HepG2 (cell line): ENCODE data around the gene PRDX3. TPM values are rescaled to one million over a fixed set of nuclear protein-coding genes. Genes with fewer than 3 reads are reported as not detected.

ENCODE experiments used
- KAT8 ChIP-seq: IDR thresholded peaks from 2 replicates; pipeline ENCODE4 v1.6.1; 2016; ENCODE audit warnings: missing genetic modification reagents, missing compliant biosample characterization
- NR2C2 ChIP-seq: sonication (generic); formaldehyde crosslinking; IDR thresholded peaks from 2 replicates; pipeline ENCODE4 v1.4.0; 2020; ENCODE audit warnings: missing genetic modification reagents, mild to moderate bottlenecking, moderate library complexity, borderline replicate concordance
- ZNF121 ChIP-seq: sonication (generic); formaldehyde crosslinking; IDR thresholded peaks from 2 replicates; pipeline ENCODE4 v1.5.0; 2020; ENCODE audit warnings: mild to moderate bottlenecking, missing genetic modification reagents
- ZNF556 ChIP-seq: sonication (generic); formaldehyde crosslinking; IDR thresholded peaks from 2 replicates; pipeline ENCODE4 v1.4.0; 2020; ENCODE audit warnings: mild to moderate bottlenecking, missing genetic modification reagents, borderline replicate concordance
- polyA plus RNA-seq, 8 experiments: library from polyadenylated mRNA; depleted of rRNA in 3 of 8; stranded (reverse) in 7 of 8; unstranded in 1 of 8; fragments of >200 nt; fragmentation: Illumina TruSeq in 4 of 8; extraction: Trizol in 4 of 8; gene quantifications; 2 replicates each; pipeline versions ENCODE4 v1.2.1 to v1.2.3, GENCODE V29; 2011 to 2016; ENCODE audit warnings: low read depth in 4 of 8, missing spikeins in 1 of 8, mixed read lengths in 1 of 8; ENCODE audit not compliant: insufficient read depth in 1 of 8
- total RNA-seq, 5 experiments: library from RNA; depleted of rRNA; stranded (reverse); fragments of >200 nt; fragmentation: Illumina TruSeq; extraction: Trizol; gene quantifications; 2 replicates each; pipeline ENCODE4 v1.2.3, GENCODE V29; 2016; ENCODE audit warnings: low read depth in 1 of 5
- TF ChIP-seq, protein P1 (sequence below), 2 experiments: sonication (generic) in 1 of 2; formaldehyde crosslinking in 1 of 2; IDR thresholded peaks; 2 replicates each; pipeline versions ENCODE4 v1.6.1 to v1.9.0; 2014 to 2022; ENCODE audit warnings: antibody characterized with exemption in 1 of 2, borderline replicate concordance in 1 of 2, inconsistent platforms in 1 of 2, low read depth in 1 of 2, missing genetic modification reagents in 1 of 2
- TF ChIP-seq, protein P2 (sequence below): sonication (generic); formaldehyde crosslinking; IDR thresholded peaks from 2 replicates; pipeline ENCODE4 v1.4.0; 2020; ENCODE audit warnings: missing genetic modification reagents
- TF ChIP-seq, protein P3 (sequence below): sonication (generic); formaldehyde crosslinking; IDR thresholded peaks from 2 replicates; pipeline ENCODE4 v1.5.0; 2020; ENCODE audit warnings: mild to moderate bottlenecking, missing genetic modification reagents
- TF ChIP-seq, protein P4 (sequence below): sonication (generic); formaldehyde crosslinking; IDR thresholded peaks from 2 replicates; pipeline ENCODE4 v1.4.0; 2020; ENCODE audit warnings: mild to moderate bottlenecking, missing genetic modification reagents

The PRDX3 gene
- total and polyA plus RNA-seq, 2 of the 13 experiments (the other 11 are each of a cell fraction or from before 2014, with no cell fraction given), result 407 to 565 TPM

DNA sequence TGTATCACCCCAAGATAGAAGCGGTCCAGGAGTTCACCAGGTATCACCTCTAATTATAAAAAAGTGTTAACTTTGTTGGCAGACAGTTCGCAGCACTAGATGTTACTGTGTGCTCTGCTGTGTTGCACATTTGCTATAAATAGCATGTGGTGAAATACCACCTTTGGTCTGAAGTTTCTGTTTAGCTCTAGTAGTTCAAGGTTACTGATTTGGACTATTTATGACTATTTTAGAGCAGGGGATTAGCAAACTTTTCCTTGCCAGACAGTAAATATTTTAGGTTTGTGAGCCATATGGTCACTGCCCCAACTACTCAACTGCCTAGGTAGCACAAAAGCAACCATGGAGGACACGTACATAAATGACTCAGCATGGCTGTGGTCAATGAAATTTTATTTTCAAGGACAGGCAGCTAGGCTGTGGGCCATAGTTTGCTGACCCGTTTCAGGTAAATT, 58.2 kb downstream of the PRDX3 start (continued):
- TF ChIP-seq, protein P1, sequence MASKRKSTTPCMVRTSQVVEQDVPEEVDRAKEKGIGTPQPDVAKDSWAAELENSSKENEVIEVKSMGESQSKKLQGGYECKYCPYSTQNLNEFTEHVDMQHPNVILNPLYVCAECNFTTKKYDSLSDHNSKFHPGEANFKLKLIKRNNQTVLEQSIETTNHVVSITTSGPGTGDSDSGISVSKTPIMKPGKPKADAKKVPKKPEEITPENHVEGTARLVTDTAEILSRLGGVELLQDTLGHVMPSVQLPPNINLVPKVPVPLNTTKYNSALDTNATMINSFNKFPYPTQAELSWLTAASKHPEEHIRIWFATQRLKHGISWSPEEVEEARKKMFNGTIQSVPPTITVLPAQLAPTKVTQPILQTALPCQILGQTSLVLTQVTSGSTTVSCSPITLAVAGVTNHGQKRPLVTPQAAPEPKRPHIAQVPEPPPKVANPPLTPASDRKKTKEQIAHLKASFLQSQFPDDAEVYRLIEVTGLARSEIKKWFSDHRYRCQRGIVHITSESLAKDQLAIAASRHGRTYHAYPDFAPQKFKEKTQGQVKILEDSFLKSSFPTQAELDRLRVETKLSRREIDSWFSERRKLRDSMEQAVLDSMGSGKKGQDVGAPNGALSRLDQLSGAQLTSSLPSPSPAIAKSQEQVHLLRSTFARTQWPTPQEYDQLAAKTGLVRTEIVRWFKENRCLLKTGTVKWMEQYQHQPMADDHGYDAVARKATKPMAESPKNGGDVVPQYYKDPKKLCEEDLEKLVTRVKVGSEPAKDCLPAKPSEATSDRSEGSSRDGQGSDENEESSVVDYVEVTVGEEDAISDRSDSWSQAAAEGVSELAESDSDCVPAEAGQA (IDR thresholded peaks at IDR 0.05; ENCODE audit: low read depth), result 0 out of 2 replicates have a peak, but pooled peaks have one; percentile 57
- TF ChIP-seq, protein P1 (CRISPR knock-in tag; IDR thresholded peaks at IDR 0.05; ENCODE audit: borderline replicate concordance), result peak; percentile 40; the same call in 1 of the 2 replicates
- TF ChIP-seq, protein P2, sequence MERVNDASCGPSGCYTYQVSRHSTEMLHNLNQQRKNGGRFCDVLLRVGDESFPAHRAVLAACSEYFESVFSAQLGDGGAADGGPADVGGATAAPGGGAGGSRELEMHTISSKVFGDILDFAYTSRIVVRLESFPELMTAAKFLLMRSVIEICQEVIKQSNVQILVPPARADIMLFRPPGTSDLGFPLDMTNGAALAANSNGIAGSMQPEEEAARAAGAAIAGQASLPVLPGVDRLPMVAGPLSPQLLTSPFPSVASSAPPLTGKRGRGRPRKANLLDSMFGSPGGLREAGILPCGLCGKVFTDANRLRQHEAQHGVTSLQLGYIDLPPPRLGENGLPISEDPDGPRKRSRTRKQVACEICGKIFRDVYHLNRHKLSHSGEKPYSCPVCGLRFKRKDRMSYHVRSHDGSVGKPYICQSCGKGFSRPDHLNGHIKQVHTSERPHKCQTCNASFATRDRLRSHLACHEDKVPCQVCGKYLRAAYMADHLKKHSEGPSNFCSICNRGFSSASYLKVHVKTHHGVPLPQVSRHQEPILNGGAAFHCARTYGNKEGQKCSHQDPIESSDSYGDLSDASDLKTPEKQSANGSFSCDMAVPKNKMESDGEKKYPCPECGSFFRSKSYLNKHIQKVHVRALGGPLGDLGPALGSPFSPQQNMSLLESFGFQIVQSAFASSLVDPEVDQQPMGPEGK (CRISPR knock-in tag), result peak; percentile 60
- TF ChIP-seq, protein P3, sequence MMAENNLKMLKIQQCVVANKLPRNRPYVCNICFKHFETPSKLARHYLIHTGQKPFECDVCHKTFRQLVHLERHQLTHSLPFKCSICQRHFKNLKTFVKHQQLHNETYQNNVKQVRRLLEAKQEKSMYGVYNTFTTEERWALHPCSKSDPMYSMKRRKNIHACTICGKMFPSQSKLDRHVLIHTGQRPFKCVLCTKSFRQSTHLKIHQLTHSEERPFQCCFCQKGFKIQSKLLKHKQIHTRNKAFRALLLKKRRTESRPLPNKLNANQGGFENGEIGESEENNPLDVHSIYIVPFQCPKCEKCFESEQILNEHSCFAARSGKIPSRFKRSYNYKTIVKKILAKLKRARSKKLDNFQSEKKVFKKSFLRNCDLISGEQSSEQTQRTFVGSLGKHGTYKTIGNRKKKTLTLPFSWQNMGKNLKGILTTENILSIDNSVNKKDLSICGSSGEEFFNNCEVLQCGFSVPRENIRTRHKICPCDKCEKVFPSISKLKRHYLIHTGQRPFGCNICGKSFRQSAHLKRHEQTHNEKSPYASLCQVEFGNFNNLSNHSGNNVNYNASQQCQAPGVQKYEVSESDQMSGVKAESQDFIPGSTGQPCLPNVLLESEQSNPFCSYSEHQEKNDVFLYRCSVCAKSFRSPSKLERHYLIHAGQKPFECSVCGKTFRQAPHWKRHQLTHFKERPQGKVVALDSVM (CRISPR knock-in tag), result peak; percentile 68
- TF ChIP-seq, protein P4, sequence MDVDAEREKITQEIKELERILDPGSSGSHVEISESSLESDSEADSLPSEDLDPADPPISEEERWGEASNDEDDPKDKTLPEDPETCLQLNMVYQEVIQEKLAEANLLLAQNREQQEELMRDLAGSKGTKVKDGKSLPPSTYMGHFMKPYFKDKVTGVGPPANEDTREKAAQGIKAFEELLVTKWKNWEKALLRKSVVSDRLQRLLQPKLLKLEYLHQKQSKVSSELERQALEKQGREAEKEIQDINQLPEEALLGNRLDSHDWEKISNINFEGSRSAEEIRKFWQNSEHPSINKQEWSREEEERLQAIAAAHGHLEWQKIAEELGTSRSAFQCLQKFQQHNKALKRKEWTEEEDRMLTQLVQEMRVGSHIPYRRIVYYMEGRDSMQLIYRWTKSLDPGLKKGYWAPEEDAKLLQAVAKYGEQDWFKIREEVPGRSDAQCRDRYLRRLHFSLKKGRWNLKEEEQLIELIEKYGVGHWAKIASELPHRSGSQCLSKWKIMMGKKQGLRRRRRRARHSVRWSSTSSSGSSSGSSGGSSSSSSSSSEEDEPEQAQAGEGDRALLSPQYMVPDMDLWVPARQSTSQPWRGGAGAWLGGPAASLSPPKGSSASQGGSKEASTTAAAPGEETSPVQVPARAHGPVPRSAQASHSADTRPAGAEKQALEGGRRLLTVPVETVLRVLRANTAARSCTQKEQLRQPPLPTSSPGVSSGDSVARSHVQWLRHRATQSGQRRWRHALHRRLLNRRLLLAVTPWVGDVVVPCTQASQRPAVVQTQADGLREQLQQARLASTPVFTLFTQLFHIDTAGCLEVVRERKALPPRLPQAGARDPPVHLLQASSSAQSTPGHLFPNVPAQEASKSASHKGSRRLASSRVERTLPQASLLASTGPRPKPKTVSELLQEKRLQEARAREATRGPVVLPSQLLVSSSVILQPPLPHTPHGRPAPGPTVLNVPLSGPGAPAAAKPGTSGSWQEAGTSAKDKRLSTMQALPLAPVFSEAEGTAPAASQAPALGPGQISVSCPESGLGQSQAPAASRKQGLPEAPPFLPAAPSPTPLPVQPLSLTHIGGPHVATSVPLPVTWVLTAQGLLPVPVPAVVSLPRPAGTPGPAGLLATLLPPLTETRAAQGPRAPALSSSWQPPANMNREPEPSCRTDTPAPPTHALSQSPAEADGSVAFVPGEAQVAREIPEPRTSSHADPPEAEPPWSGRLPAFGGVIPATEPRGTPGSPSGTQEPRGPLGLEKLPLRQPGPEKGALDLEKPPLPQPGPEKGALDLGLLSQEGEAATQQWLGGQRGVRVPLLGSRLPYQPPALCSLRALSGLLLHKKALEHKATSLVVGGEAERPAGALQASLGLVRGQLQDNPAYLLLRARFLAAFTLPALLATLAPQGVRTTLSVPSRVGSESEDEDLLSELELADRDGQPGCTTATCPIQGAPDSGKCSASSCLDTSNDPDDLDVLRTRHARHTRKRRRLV, result no peak
- TF ChIP-seq KAT8 (CRISPR knock-in tag) (peak; percentile 47; the same call in 1 of the 2 replicates), ZNF121 (CRISPR knock-in tag) (no peak), ZNF556 (CRISPR knock-in tag) (no peak), NR2C2 (CRISPR knock-in tag) (peak; percentile 66; the same call in 1 of the 2 replicates)
